ENCODE data around the gene ZGLP1.

DNA sequence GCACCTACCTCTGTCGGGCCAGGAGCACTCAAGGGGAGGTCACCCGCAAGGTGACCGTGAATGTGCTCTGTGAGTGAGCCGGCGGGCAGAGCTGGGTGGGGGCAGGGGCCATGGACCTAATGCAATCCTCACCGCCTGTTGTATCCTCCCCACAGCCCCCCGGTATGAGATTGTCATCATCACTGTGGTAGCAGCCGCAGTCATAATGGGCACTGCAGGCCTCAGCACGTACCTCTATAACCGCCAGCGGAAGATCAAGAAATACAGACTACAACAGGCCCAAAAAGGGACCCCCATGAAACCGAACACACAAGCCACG, 24.7 kb downstream of the ZGLP1 start:
- TF ChIP-seq, protein P1, sequence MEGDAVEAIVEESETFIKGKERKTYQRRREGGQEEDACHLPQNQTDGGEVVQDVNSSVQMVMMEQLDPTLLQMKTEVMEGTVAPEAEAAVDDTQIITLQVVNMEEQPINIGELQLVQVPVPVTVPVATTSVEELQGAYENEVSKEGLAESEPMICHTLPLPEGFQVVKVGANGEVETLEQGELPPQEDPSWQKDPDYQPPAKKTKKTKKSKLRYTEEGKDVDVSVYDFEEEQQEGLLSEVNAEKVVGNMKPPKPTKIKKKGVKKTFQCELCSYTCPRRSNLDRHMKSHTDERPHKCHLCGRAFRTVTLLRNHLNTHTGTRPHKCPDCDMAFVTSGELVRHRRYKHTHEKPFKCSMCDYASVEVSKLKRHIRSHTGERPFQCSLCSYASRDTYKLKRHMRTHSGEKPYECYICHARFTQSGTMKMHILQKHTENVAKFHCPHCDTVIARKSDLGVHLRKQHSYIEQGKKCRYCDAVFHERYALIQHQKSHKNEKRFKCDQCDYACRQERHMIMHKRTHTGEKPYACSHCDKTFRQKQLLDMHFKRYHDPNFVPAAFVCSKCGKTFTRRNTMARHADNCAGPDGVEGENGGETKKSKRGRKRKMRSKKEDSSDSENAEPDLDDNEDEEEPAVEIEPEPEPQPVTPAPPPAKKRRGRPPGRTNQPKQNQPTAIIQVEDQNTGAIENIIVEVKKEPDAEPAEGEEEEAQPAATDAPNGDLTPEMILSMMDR (conservative IDR thresholded peaks at IDR 0.05; ENCODE audit: low read length) = no peak
- no peak for TF ChIP-seq EZH2phosphoT487 (IDR thresholded peaks at IDR 0.05; ENCODE audit: borderline replicate concordance, low read depth, low read length)

Measured in OCI-LY7 (cell line).